ENCODE data around the gene MVB12B.

DNA sequence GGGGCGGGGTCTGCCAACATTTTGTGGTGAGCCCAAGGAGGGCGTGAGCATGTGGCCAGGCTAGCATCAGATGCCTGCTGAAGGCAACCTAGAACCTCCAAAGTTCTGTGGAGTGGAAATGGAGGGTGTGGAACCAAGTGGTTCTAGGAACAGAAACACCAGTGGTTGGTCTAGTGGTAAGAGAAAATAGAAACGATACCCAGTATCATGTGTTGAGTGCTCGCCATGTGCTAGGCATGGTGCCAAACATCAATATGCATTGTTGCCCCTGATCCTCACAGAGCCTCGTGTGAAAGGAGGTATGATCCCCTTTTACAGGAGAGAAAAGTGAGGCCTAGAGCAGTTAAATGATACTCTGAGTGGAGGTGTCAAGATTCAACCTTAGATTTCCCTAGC lies 31.5 kb upstream of the MVB12B start:
- TF ChIP-seq, protein P1, sequence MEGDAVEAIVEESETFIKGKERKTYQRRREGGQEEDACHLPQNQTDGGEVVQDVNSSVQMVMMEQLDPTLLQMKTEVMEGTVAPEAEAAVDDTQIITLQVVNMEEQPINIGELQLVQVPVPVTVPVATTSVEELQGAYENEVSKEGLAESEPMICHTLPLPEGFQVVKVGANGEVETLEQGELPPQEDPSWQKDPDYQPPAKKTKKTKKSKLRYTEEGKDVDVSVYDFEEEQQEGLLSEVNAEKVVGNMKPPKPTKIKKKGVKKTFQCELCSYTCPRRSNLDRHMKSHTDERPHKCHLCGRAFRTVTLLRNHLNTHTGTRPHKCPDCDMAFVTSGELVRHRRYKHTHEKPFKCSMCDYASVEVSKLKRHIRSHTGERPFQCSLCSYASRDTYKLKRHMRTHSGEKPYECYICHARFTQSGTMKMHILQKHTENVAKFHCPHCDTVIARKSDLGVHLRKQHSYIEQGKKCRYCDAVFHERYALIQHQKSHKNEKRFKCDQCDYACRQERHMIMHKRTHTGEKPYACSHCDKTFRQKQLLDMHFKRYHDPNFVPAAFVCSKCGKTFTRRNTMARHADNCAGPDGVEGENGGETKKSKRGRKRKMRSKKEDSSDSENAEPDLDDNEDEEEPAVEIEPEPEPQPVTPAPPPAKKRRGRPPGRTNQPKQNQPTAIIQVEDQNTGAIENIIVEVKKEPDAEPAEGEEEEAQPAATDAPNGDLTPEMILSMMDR (IDR thresholded peaks at IDR 0.05), result no peak
- no peak for TF ChIP-seq POLR2AphosphoS5 (IDR thresholded peaks at IDR 0.05; ENCODE audit: low read depth, low read length)
- no peak for TF ChIP-seq TCF7L2 (IDR thresholded peaks at IDR 0.05; ENCODE audit: low read depth, low read length)
